IPS-11a (cell line): ENCODE measurements around the gene MCM10.

Experiments used
- H3K4me3 ChIP-seq: one replicate; pipeline ENCODE4 v1.5.1; 2013; ENCODE audit warnings: low read depth, low read length, control low read depth

The MCM10 gene

DNA sequence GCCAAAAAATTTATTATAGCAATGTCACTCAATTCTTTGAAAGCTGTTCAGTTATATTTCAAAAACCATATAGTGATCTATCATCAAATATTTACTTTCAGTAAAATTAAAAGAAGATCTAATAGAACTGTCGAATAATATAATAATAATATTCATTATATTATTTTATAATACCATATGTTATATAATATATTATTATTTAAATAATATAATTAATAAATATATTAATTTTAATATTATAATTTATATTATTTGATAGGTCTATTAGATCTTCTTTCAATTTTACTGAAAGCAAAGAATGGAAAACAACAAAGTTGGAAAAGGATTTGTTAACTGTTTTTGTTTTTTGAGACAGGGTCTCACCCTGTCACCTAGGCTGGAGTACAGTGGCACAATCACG lies 95.3 kb downstream of the MCM10 start:
- H3K4me3 ChIP-seq, result no peak overlapping the region

DNA sequence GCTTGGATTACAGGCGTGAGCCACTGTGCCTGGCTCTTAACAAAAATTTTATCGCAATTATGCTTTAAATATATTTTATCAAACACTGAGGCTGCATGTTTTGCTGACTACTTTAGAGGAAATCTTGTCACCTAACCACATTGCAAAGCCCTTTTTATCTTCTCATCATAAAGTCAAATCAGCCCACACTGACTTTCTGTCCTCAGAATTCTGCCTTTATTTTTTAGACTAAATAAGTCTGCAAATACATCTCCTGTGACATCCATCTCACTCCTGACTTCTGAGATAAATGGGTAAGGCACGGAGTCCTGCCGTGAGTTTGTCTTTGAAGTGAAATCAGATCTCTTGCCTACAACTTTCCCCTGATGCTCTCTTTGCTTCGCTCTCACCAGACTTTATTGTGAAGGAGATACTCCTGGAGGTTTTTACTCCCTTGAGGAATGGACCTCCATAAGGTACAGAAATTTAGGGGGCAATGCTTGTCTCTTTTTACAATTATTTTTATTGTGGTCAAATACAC lies 96.3 kb downstream of the MCM10 start:
- H3K4me3 ChIP-seq, result no peak overlapping the region
